ENCODE measurements around the gene SALL2.

DNA sequence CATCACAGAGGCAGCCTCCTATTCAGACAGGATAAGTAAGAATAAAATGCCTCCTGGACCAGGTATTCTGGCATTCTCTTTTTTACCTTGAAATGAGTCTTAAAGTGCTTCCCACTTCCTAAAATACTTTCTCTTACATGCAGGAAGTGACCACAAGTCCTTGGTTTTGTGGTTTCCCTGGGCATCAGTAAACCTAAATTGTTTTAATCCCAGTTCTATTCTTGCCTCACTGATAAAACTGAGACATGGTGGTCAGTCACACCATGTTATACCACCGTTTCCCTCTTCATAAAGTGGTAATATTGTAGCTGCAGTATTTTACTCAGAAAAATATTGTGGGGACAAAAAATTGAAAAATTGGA, 1.2 kb upstream of the SALL2 start:
- TF ChIP-seq CTCF (IDR thresholded peaks at IDR 0.05 in 8 of 11, conservative IDR thresholded peaks at IDR 0.05 in 3 of 11), result no peak
- TF ChIP-seq POLR2AphosphoS5 (IDR thresholded peaks at IDR 0.05), result no peak
- TF ChIP-seq POLR2A (IDR thresholded peaks at IDR 0.05), result no peak

Measured in spleen (tissue), 7 donors.